K562 (cell line): ENCODE results near the gene BOC. TPM values are rescaled to one million over a fixed set of nuclear protein-coding genes. Genes with fewer than 3 reads are reported as not detected.

Source experiments
- ATAC-seq: fragments of 200-7000 bp; cut with Tn5 transposase; 3 replicates; pipeline ENCODE4 v1.9.1; 2020; ENCODE audit warnings: moderate library complexity
- BruUV-seq: library from RNA; stranded (reverse); fragments of 400-500 nt; replicated peaks from 2 replicates; lab custom pipeline; 2021; lab: Mats Ljungman, UMichigan
- CTCF ChIA-PET: fragments of 300-600 bp; formaldehyde crosslinking; extraction: SDS; loops from one replicate; lab custom pipeline; 2021; ENCODE audit warnings: low intra/inter-chr PET ratio; lab: Yijun Ruan, JAX
- POLR2A ChIA-PET: fragments of 300-600, 350-650 bp; sonication (Branson Sonifier 250); formaldehyde crosslinking; extraction: SDS; loops from one replicate; lab custom pipeline; 2021; ENCODE audit warnings: antibody characterized with exemption, inconsistent platforms; lab: Yijun Ruan, JAX
- DNase-seq, 4 experiments: peaks; one replicate each; pipeline versions ENCODE4 v3.0.0 to v3.0.0-alpha.2; 2011 to 2018; ENCODE audit warnings: low spot score in 3 of 4, mixed read lengths in 3 of 4; ENCODE audit errors: extremely low read depth in 1 of 4
- FAIRE-seq: peaks from 2 replicates; lab custom pipeline; 2011; peaks lifted over from hg19 to GRCh38; lab: Jason Lieb, UNC
- H2AFZ ChIP-seq: 2 replicates; pipeline ENCODE4 v1.6.0; 2011; ENCODE audit warnings: low read depth, low read length, control low read depth, inconsistent platforms
- H3K27ac ChIP-seq: fragments of 200-600 bp; 3 replicates; pipeline ENCODE4 v1.8.0; 2011; ENCODE audit warnings: low read depth, mild to moderate bottlenecking, control low read depth, inconsistent platforms, low read length, moderate library complexity, mixed read lengths; ENCODE audit errors: extremely low read depth
- H3K27me3 ChIP-seq, 2 experiments: fragments of 300-600 bp in 1 of 2; 2 replicates in 1 of 2; 3 replicates in 1 of 2; pipeline versions ENCODE4 v1.6.0 to v1.8.0; 2011; ENCODE audit warnings: inconsistent platforms in 2 of 2, low read length in 2 of 2, mild to moderate bottlenecking in 1 of 2, mixed read lengths in 1 of 2, moderate library complexity in 1 of 2; ENCODE audit not compliant: control insufficient read depth in 2 of 2, insufficient read depth in 2 of 2
- H3K36me3 ChIP-seq: fragments of 300-600 bp; 3 replicates; pipeline ENCODE4 v1.8.0; 2011; ENCODE audit warnings: mild to moderate bottlenecking, low read length, inconsistent platforms; ENCODE audit not compliant: control insufficient read depth, insufficient read depth
- H3K4me1 ChIP-seq, 2 experiments: fragments of 200-600 bp in 1 of 2; replicated peaks in 1 of 2; 2 replicates in 1 of 2; 3 replicates in 1 of 2; pipeline versions ENCODE4 v1.5.1 to v1.8.0; 2011; ENCODE audit warnings: inconsistent platforms in 2 of 2, low read length in 2 of 2, mild to moderate bottlenecking in 1 of 2, mixed read lengths in 1 of 2, moderate library complexity in 1 of 2; ENCODE audit not compliant: control insufficient read depth in 2 of 2, insufficient read depth in 2 of 2
- H3K4me2 ChIP-seq: 2 replicates; pipeline ENCODE4 v1.6.1; 2011; ENCODE audit warnings: low read length, control low read depth, inconsistent platforms, mixed read lengths; ENCODE audit not compliant: insufficient read depth
- H3K4me3 ChIP-seq: fragments of 200-600 bp; sonication (generic), shearing (Covaris generic); 2 replicates; pipeline ENCODE4 v1.5.1; 2016; ENCODE audit warnings: control low read depth, inconsistent platforms
- H3K79me2 ChIP-seq: fragments of 200-600 bp; 3 replicates; pipeline ENCODE4 v1.8.0; 2011; ENCODE audit warnings: low read length, inconsistent platforms; ENCODE audit not compliant: control insufficient read depth, insufficient read depth
- H3K9ac ChIP-seq, 2 experiments: 2 replicates each; pipeline versions ENCODE4 v1.6.0 to v1.6.1; 2011; ENCODE audit warnings: low read depth in 2 of 2, low read length in 2 of 2, control low read depth in 1 of 2, inconsistent platforms in 1 of 2, mild to moderate bottlenecking in 1 of 2, mixed read lengths in 1 of 2; ENCODE audit not compliant: insufficient read depth in 1 of 2
- H3K9me1 ChIP-seq: one replicate; pipeline ENCODE4 v1.6.0; 2011; ENCODE audit warnings: inconsistent platforms, mild to moderate bottlenecking, low read length, moderate library complexity; ENCODE audit not compliant: control insufficient read depth, insufficient read depth
- H3K9me3 ChIP-seq: replicated peaks from 2 replicates; pipeline ENCODE4 v1.5.1; 2011; ENCODE audit warnings: low read depth, low read length, inconsistent platforms; ENCODE audit not compliant: control insufficient read depth, insufficient read depth
- H4K20me1 ChIP-seq: replicated peaks from 2 replicates; pipeline ENCODE4 v1.6.1; 2011; ENCODE audit warnings: low read length, inconsistent platforms, mixed read lengths; ENCODE audit not compliant: control insufficient read depth, insufficient read depth
- EP300 ChIP-seq: IDR thresholded peaks from 2 replicates; pipeline ENCODE4 v1.6.1; 2012; ENCODE audit warnings: low read length, improper control_type of control experiment
- GABPB2 ChIP-seq: fragments of 250-450 bp; sonication (Bioruptor Pico); conservative IDR thresholded peaks from 2 replicates; pipeline ENCODE4 v1.5.1; 2021; ENCODE audit warnings: mild to moderate bottlenecking
- MAFG ChIP-seq: fragments of 450-650 bp; conservative IDR thresholded peaks from 2 replicates; pipeline ENCODE4 v1.6.1; 2016; ENCODE audit warnings: missing genetic modification characterization, missing compliant biosample characterization
- ZNF140 ChIP-seq: fragments of 250-450 bp; sonication (Bioruptor Pico); IDR thresholded peaks from 2 replicates; pipeline ENCODE4 v1.8.0; 2021; ENCODE audit warnings: moderate library complexity, mild to moderate bottlenecking, inconsistent platforms
- ZNF274 ChIP-seq: IDR thresholded peaks from 2 replicates; pipeline ENCODE4 v1.6.1; 2011; ENCODE audit warnings: low read depth, mild to moderate bottlenecking, low read length, moderate library complexity, borderline replicate concordance
- WGBS: fragments of 100-300 bp; shearing (Covaris generic); methylation state at CpG from one replicate; pipeline ENCODE4 v1.1.6; 2016; ENCODE audit warnings: low coverage, mixed read lengths; ENCODE audit not compliant: insufficient coverage; ENCODE audit errors: missing lambda C conversion rate; 5-methylcytosine and 5-hydroxymethylcytosine counted together
- in situ Hi-C: fragments of 300-500 bp; cut with MboI; formaldehyde crosslinking; loops from 4 replicates; pipeline ENCODE4 v1.15.0; 2018; ENCODE audit warnings: inconsistent platforms, mixed read lengths
- intact Hi-C: fragments of 100-400 bp; cut with micrococcal nuclease; formaldehyde crosslinking; loops from 2 replicates; pipeline ENCODE4 v1.14.2; 2022
- polyA plus RNA-seq, 8 experiments: library from polyadenylated mRNA; depleted of rRNA in 4 of 8; stranded (reverse) in 5 of 8; unstranded in 3 of 8; fragments of >200 nt; fragmentation: Nextera tagmentation in 2 of 8; fragmentation: Illumina TruSeq in 1 of 8; extraction: Ambion mirVana in 2 of 8; extraction: Trizol in 1 of 8; gene quantifications; 2 replicates each; pipeline versions ENCODE4 v1.2.1 to v1.2.3, GENCODE V29; 2011 to 2014; ENCODE audit warnings: inconsistent platforms in 1 of 8, missing spikeins in 1 of 8
- total RNA-seq, 7 experiments: library from RNA; depleted of rRNA in 6 of 7; stranded (reverse); fragments of >200 nt in 6 of 7; fragmentation: Illumina TruSeq in 2 of 7; extraction: Trizol in 2 of 7; gene quantifications; 2 replicates each; pipeline versions ENCODE4 v1.2.1 to v1.2.3, GENCODE V29; 2011 to 2021; ENCODE audit warnings: low replicate concordance in 1 of 7
- TF ChIP-seq, protein P1 (sequence below): fragments of 250-450 bp; sonication (Bioruptor Pico); IDR thresholded peaks from 2 replicates; pipeline ENCODE4 v1.4.0; 2020

The BOC gene
- total and polyA plus RNA-seq, 9 of the 15 experiments (the other 6 are each of a cell fraction or from before 2014, with no cell fraction given), result not detected

DNA sequence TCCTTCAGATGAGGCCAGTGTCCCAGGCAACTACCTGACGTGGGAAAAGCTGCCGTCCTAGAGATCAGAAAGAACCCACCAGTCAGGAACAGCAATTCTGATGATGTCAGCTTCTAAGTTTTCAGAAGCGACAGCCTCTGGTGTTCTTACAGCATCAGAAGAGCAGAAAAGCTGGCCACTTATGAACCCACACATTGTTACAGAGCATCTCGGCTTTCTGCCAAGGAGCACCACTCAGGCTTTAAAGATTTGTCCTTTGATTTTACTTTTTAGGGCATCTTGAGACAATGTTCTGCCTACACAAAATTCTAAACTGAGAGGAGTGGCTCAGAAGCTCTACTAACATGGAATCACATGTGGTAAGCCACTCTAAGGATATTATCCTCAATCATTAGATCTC, 49.7 kb upstream of the BOC start:
- 10% methylated on average over 2 of the region's 4 CpGs for WGBS
- DNase-seq (no peak), ATAC-seq (no peak), FAIRE-seq (no peak)
- TF ChIP-seq GABPB2 (CRISPR knock-in tag) (no peak), ZNF274 (no peak), ZNF140 (CRISPR knock-in tag) (no peak), MAFG (tag) (no peak), EP300 (no peak)
- TF ChIP-seq, protein P1, sequence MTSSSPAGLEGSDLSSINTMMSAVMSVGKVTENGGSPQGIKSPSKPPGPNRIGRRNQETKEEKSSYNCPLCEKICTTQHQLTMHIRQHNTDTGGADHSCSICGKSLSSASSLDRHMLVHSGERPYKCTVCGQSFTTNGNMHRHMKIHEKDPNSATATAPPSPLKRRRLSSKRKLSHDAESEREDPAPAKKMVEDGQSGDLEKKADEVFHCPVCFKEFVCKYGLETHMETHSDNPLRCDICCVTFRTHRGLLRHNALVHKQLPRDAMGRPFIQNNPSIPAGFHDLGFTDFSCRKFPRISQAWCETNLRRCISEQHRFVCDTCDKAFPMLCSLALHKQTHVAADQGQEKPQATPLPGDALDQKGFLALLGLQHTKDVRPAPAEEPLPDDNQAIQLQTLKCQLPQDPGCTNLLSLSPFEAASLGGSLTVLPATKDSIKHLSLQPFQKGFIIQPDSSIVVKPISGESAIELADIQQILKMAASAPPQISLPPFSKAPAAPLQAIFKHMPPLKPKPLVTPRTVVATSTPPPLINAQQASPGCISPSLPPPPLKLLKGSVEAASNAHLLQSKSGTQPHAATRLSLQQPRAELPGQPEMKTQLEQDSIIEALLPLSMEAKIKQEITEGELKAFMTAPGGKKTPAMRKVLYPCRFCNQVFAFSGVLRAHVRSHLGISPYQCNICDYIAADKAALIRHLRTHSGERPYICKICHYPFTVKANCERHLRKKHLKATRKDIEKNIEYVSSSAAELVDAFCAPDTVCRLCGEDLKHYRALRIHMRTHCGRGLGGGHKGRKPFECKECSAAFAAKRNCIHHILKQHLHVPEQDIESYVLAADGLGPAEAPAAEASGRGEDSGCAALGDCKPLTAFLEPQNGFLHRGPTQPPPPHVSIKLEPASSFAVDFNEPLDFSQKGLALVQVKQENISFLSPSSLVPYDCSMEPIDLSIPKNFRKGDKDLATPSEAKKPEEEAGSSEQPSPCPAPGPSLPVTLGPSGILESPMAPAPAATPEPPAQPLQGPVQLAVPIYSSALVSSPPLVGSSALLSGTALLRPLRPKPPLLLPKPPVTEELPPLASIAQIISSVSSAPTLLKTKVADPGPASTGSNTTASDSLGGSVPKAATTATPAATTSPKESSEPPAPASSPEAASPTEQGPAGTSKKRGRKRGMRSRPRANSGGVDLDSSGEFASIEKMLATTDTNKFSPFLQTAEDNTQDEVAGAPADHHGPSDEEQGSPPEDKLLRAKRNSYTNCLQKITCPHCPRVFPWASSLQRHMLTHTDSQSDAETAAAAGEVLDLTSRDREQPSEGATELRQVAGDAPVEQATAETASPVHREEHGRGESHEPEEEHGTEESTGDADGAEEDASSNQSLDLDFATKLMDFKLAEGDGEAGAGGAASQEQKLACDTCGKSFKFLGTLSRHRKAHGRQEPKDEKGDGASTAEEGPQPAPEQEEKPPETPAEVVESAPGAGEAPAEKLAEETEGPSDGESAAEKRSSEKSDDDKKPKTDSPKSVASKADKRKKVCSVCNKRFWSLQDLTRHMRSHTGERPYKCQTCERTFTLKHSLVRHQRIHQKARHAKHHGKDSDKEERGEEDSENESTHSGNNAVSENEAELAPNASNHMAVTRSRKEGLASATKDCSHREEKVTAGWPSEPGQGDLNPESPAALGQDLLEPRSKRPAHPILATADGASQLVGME (CRISPR knock-in tag), result no peak
- Histone ChIP-seq H3K27me3 (no peaks in the 10 kb centered on the region; a peak in 1 of 5 replicates), H3K4me1 (no peaks in the 10 kb centered on the region), H3K9ac (no peak overlapping the region), H3K4me3 (no peak overlapping the region), H3K9me3 (no peaks in the 10 kb centered on the region), H2AFZ (no peak overlapping the region), H3K27ac (no peak overlapping the region), H4K20me1 (no peaks in the 10 kb centered on the region), H3K36me3 (no peaks in the 10 kb centered on the region), H3K79me2 (no peaks in the 10 kb centered on the region), H3K9me1 (no peaks in the 10 kb centered on the region), H3K4me2 (no peak overlapping the region)
- ChIA-PET CTCF (no interaction called here), POLR2A (no interaction called here)
- intact Hi-C loops, result no loop called here
- BruUV-seq, result no TSS peak
- in situ Hi-C loops, result no loop called here
